ENCODE data around the gene ZMYND8.
"Not testable (repeated sequence)": the region's sequence is repeated elsewhere in the genome, so short reads cannot be mapped to it uniquely, and the experiment has no call there.

Gene ZMYND8

GRCh38 chr20:47240096-47240495, 116.4 kb downstream of the ZMYND8 start:
- not testable (repeated sequence) for H3K9ac ChIP-seq (ENCODE audit: low read depth, low read length); H3K9me3 ChIP-seq (ENCODE audit: control insufficient read depth, insufficient read depth, low read length); H3K4me3 ChIP-seq (ENCODE audit: low read depth, low read length); H3K4me1 ChIP-seq (ENCODE audit: control insufficient read depth, insufficient read depth, low read length); H3K27me3 ChIP-seq (ENCODE audit: control insufficient read depth, insufficient read depth, low read length)
- H3K36me3 ChIP-seq (ENCODE audit: control insufficient read depth, insufficient read depth, low read length) = peaks cover 47% of the 10 kb centered on the region

- no peaks in the 10 kb centered on the region for H3K9me3 ChIP-seq (ENCODE audit: control insufficient read depth, insufficient read depth, low read length)
- H3K4me1 ChIP-seq (ENCODE audit: control insufficient read depth, insufficient read depth, low read length) = no peaks in the 10 kb centered on the region
- peak overlapping the region; percentile 24 for H3K9ac ChIP-seq (ENCODE audit: low read depth, low read length)
- no peak overlapping the region for H3K4me3 ChIP-seq (ENCODE audit: low read depth, low read length)
- no peaks in the 10 kb centered on the region for H3K27me3 ChIP-seq (ENCODE audit: control insufficient read depth, insufficient read depth, low read length)
- peaks cover 51% of the 10 kb centered on the region for H3K36me3 ChIP-seq (ENCODE audit: control insufficient read depth, insufficient read depth, low read length)
Observed at GRCh38 chr20:47239719-47240067, 116.8 kb downstream of the ZMYND8 start.

- Histone ChIP-seq H3K4me1 (ENCODE audit: control insufficient read depth, insufficient read depth, low read length) (no peaks in the 10 kb centered on the region), H3K4me3 (ENCODE audit: low read depth, low read length) (no peak overlapping the region), H3K9ac (ENCODE audit: low read depth, low read length) (peak overlapping the region; percentile 24), H3K27me3 (ENCODE audit: control insufficient read depth, insufficient read depth, low read length) (no peaks in the 10 kb centered on the region), H3K36me3 (ENCODE audit: control insufficient read depth, insufficient read depth, low read length) (peaks cover 51% of the 10 kb centered on the region), H3K9me3 (ENCODE audit: control insufficient read depth, insufficient read depth, low read length) (no peaks in the 10 kb centered on the region)
Observed at GRCh38 chr20:47238780-47239718, 117.5 kb downstream of the ZMYND8 start.

- no peak overlapping the region for H3K9ac ChIP-seq (ENCODE audit: low read depth, low read length)
- H3K4me1 ChIP-seq (ENCODE audit: control insufficient read depth, insufficient read depth, low read length) = peaks cover 2% of the 10 kb centered on the region
- H3K27me3 ChIP-seq (ENCODE audit: control insufficient read depth, insufficient read depth, low read length) = no peaks in the 10 kb centered on the region
- H3K4me3 ChIP-seq (ENCODE audit: low read depth, low read length) = no peak overlapping the region
- peaks cover 51% of the 10 kb centered on the region for H3K36me3 ChIP-seq (ENCODE audit: control insufficient read depth, insufficient read depth, low read length)
- H3K9me3 ChIP-seq (ENCODE audit: control insufficient read depth, insufficient read depth, low read length) = no peaks in the 10 kb centered on the region
Observed at GRCh38 chr20:47237715-47238114, 118.8 kb downstream of the ZMYND8 start.

- Histone ChIP-seq H3K27me3 (ENCODE audit: control insufficient read depth, insufficient read depth, low read length) (no peaks in the 10 kb centered on the region), H3K4me3 (ENCODE audit: low read depth, low read length) (no peak overlapping the region), H3K36me3 (ENCODE audit: control insufficient read depth, insufficient read depth, low read length) (peaks cover 51% of the 10 kb centered on the region), H3K9me3 (ENCODE audit: control insufficient read depth, insufficient read depth, low read length) (no peaks in the 10 kb centered on the region), H3K9ac (ENCODE audit: low read depth, low read length) (no peak overlapping the region), H3K4me1 (ENCODE audit: control insufficient read depth, insufficient read depth, low read length) (peaks cover 9% of the 10 kb centered on the region)
Observed at GRCh38 chr20:47236639-47236900, 119.9 kb downstream of the ZMYND8 start.

- H3K4me1 ChIP-seq (ENCODE audit: control insufficient read depth, insufficient read depth, low read length) = peaks cover 9% of the 10 kb centered on the region
- peaks cover 48% of the 10 kb centered on the region for H3K36me3 ChIP-seq (ENCODE audit: control insufficient read depth, insufficient read depth, low read length)
- H3K4me3 ChIP-seq (ENCODE audit: low read depth, low read length) = no peak overlapping the region
- H3K27me3 ChIP-seq (ENCODE audit: control insufficient read depth, insufficient read depth, low read length) = no peaks in the 10 kb centered on the region
- no peak overlapping the region for H3K9ac ChIP-seq (ENCODE audit: low read depth, low read length)
- H3K9me3 ChIP-seq (ENCODE audit: control insufficient read depth, insufficient read depth, low read length) = no peaks in the 10 kb centered on the region
Observed at GRCh38 chr20:47235853-47236638, 120.5 kb downstream of the ZMYND8 start.

- no peaks in the 10 kb centered on the region for H3K9me3 ChIP-seq (ENCODE audit: control insufficient read depth, insufficient read depth, low read length)
- peaks cover 9% of the 10 kb centered on the region for H3K4me1 ChIP-seq (ENCODE audit: control insufficient read depth, insufficient read depth, low read length)
Observed at GRCh38 chr20:47235111-47235510, 121.4 kb downstream of the ZMYND8 start.

GRCh38 chr20:47233333-47234188, 122.9 kb downstream of the ZMYND8 start:
- Histone ChIP-seq H3K4me3 (ENCODE audit: low read depth, low read length) (no peak overlapping the region), H3K36me3 (ENCODE audit: control insufficient read depth, insufficient read depth, low read length) (peaks cover 45% of the 10 kb centered on the region), H3K27me3 (ENCODE audit: control insufficient read depth, insufficient read depth, low read length) (no peaks in the 10 kb centered on the region), H3K4me1 (ENCODE audit: control insufficient read depth, insufficient read depth, low read length) (peaks cover 9% of the 10 kb centered on the region), H3K9ac (ENCODE audit: low read depth, low read length) (no peak overlapping the region), H3K9me3 (ENCODE audit: control insufficient read depth, insufficient read depth, low read length) (no peaks in the 10 kb centered on the region)

More at GRCh38 chr20:47235111-47235510, 121.4 kb downstream of the ZMYND8 start:
- H3K9ac ChIP-seq (ENCODE audit: low read depth, low read length) = no peak overlapping the region
- H3K27me3 ChIP-seq (ENCODE audit: control insufficient read depth, insufficient read depth, low read length) = no peaks in the 10 kb centered on the region
- H3K36me3 ChIP-seq (ENCODE audit: control insufficient read depth, insufficient read depth, low read length) = peaks cover 48% of the 10 kb centered on the region
- H3K4me3 ChIP-seq (ENCODE audit: low read depth, low read length) = no peak overlapping the region

GRCh38 chr20:47232518-47232917, 124.0 kb downstream of the ZMYND8 start:
- Histone ChIP-seq H3K36me3 (ENCODE audit: control insufficient read depth, insufficient read depth, low read length) (peaks cover 37% of the 10 kb centered on the region), H3K27me3 (ENCODE audit: control insufficient read depth, insufficient read depth, low read length) (no peaks in the 10 kb centered on the region), H3K4me3 (ENCODE audit: low read depth, low read length) (no peak overlapping the region), H3K9ac (ENCODE audit: low read depth, low read length) (no peak overlapping the region), H3K9me3 (ENCODE audit: control insufficient read depth, insufficient read depth, low read length) (no peaks in the 10 kb centered on the region), H3K4me1 (ENCODE audit: control insufficient read depth, insufficient read depth, low read length) (peaks cover 9% of the 10 kb centered on the region)

- no peak overlapping the region for H3K9ac ChIP-seq (ENCODE audit: low read depth, low read length)
- no peak overlapping the region for H3K4me3 ChIP-seq (ENCODE audit: low read depth, low read length)
- peaks cover 9% of the 10 kb centered on the region for H3K4me1 ChIP-seq (ENCODE audit: control insufficient read depth, insufficient read depth, low read length)
- no peaks in the 10 kb centered on the region for H3K9me3 ChIP-seq (ENCODE audit: control insufficient read depth, insufficient read depth, low read length)
- H3K36me3 ChIP-seq (ENCODE audit: control insufficient read depth, insufficient read depth, low read length) = peaks cover 39% of the 10 kb centered on the region
- no peaks in the 10 kb centered on the region for H3K27me3 ChIP-seq (ENCODE audit: control insufficient read depth, insufficient read depth, low read length)
Observed at GRCh38 chr20:47231382-47232039, 125.0 kb downstream of the ZMYND8 start.

- H3K4me1 ChIP-seq (ENCODE audit: control insufficient read depth, insufficient read depth, low read length) = peaks cover 9% of the 10 kb centered on the region
- no peak overlapping the region for H3K4me3 ChIP-seq (ENCODE audit: low read depth, low read length)
- no peaks in the 10 kb centered on the region for H3K9me3 ChIP-seq (ENCODE audit: control insufficient read depth, insufficient read depth, low read length)
- peaks cover 38% of the 10 kb centered on the region for H3K36me3 ChIP-seq (ENCODE audit: control insufficient read depth, insufficient read depth, low read length)
- H3K9ac ChIP-seq (ENCODE audit: low read depth, low read length) = no peak overlapping the region
- no peaks in the 10 kb centered on the region for H3K27me3 ChIP-seq (ENCODE audit: control insufficient read depth, insufficient read depth, low read length)
Observed at GRCh38 chr20:47230811-47231256, 125.7 kb downstream of the ZMYND8 start.
